ENCODE results near the gene MEX3D.
A peak's percentile ranks its signal among the peaks of the same experiment; 100 is the strongest.
"Not testable (repeated sequence)": the region's sequence is repeated elsewhere in the genome, so short reads cannot be mapped to it uniquely, and the experiment has no call there.

Gene MEX3D

GRCh38 chr19:1570836-1571235 is 2.7 kb upstream of the MEX3D start:
- DNase-seq, result no peak

GRCh38 chr19:1569997-1570396 is 1.9 kb upstream of the MEX3D start:
- DNase-seq, result no peak

GRCh38 chr19:1567848-1568227 is 287 bp downstream of the MEX3D start:
- DNase-seq, result peak; percentile 75

- DNase-seq, result peak; percentile 56
Observed at GRCh38 chr19:1567116-1567847, 843 bp downstream of the MEX3D start.

- DNase-seq, result no peak
Observed at GRCh38 chr19:1566392-1567115, 1.6 kb downstream of the MEX3D start.

- DNase-seq, result no peak
Observed at GRCh38 chr19:1563251-1563650, 4.9 kb downstream of the MEX3D start.

- DNase-seq, result no peak
Observed at GRCh38 chr19:1561236-1561842, 6.8 kb downstream of the MEX3D start.

- no peak for DNase-seq
Observed at GRCh38 chr19:1560286-1560882, 7.7 kb downstream of the MEX3D start.

- no peak for DNase-seq
Observed at GRCh38 chr19:1558552-1558951, 9.6 kb downstream of the MEX3D start.

GRCh38 chr19:1556390-1557070 is 11.6 kb downstream of the MEX3D start:
- DNase-seq, result no peak

- DNase-seq, result no peak
Observed at GRCh38 chr19:1555487-1556389, 12.4 kb downstream of the MEX3D start.

- DNase-seq, result no peak
Observed at GRCh38 chr19:1554968-1555367, 13.2 kb downstream of the MEX3D start.

GRCh38 chr19:1553415-1553814 is 14.7 kb downstream of the MEX3D start:
- no peak for DNase-seq

GRCh38 chr19:1551068-1552040 is 16.8 kb downstream of the MEX3D start:
- DNase-seq, result no peak

- DNase-seq, result no peak
Observed at GRCh38 chr19:1549332-1549945, 18.7 kb downstream of the MEX3D start.

GRCh38 chr19:1540365-1540925 is 27.7 kb downstream of the MEX3D start:
- no peak for DNase-seq

GRCh38 chr19:1539749-1540148 is 28.4 kb downstream of the MEX3D start:
- DNase-seq, result not testable (repeated sequence)

GRCh38 chr19:1538978-1539377 is 29.1 kb downstream of the MEX3D start:
- no peak for DNase-seq

- not testable (repeated sequence) for DNase-seq
Observed at GRCh38 chr19:1535699-1536098, 32.4 kb downstream of the MEX3D start.

GRCh38 chr19:1534972-1535371 is 33.2 kb downstream of the MEX3D start:
- DNase-seq, result no peak
